Liver (tissue), 9 donors: Measurements from ENCODE around the gene KCNK10. TPM values are rescaled to one million over a fixed set of nuclear protein-coding genes. Genes with fewer than 3 reads are reported as not detected.

Experiments
- DNase-seq: peaks from one replicate; pipeline ENCODE4 v3.0.0-alpha.2; 2017; ENCODE audit warnings: low spot score
- H3K27ac ChIP-seq, 2 donors: one replicate each; pipeline ENCODE4 v1.7.0; 2013; ENCODE audit warnings: inconsistent platforms in 2 of 2, low read length in 2 of 2, control low read depth in 1 of 2, low read depth in 1 of 2, mild to moderate bottlenecking in 1 of 2
- H3K27me3 ChIP-seq, 4 donors: one replicate each; pipeline versions ENCODE4 v1.6.1 to v1.7.0; 2013; ENCODE audit warnings: low read length in 3 of 4, inconsistent platforms in 1 of 4, mild to moderate bottlenecking in 1 of 4, moderate library complexity in 1 of 4; ENCODE audit not compliant: control insufficient read depth in 4 of 4, insufficient read depth in 4 of 4
- H3K36me3 ChIP-seq, 4 donors: one replicate each; pipeline versions ENCODE4 v1.6.1 to v1.7.0; 2013; ENCODE audit warnings: low read length in 3 of 4, mild to moderate bottlenecking in 3 of 4, low read depth in 1 of 4, moderate library complexity in 1 of 4; ENCODE audit not compliant: control insufficient read depth in 4 of 4, insufficient read depth in 3 of 4
- H3K4me1 ChIP-seq, 4 donors: one replicate each; pipeline versions ENCODE4 v1.6.1 to v1.7.0; 2013; ENCODE audit warnings: low read length in 3 of 4, mild to moderate bottlenecking in 3 of 4, moderate library complexity in 1 of 4; ENCODE audit not compliant: control insufficient read depth in 4 of 4, insufficient read depth in 4 of 4
- H3K4me3 ChIP-seq, 3 donors: one replicate each; pipeline versions ENCODE4 v1.6.1 to v1.7.0; 2013; ENCODE audit warnings: low read length in 3 of 3, control low read depth in 1 of 3, low read depth in 1 of 3, mild to moderate bottlenecking in 1 of 3
- H3K9ac ChIP-seq, 2 donors: one replicate each; pipeline ENCODE4 v1.7.0; 2013; ENCODE audit warnings: low read length in 2 of 2, mild to moderate bottlenecking in 2 of 2, moderate library complexity in 2 of 2, control low read depth in 1 of 2, low read depth in 1 of 2
- H3K9me3 ChIP-seq, 4 donors: one replicate each; pipeline versions ENCODE4 v1.6.1 to v1.7.0; 2013; ENCODE audit warnings: low read length in 3 of 4; ENCODE audit not compliant: control insufficient read depth in 4 of 4
- ATF3 ChIP-seq: IDR thresholded peaks from 2 replicates; pipeline ENCODE4 v1.6.1; 2016; ENCODE audit warnings: antibody characterized with exemption
- CTCF ChIP-seq: fragments of 150-350 bp; IDR thresholded peaks from 2 replicates; pipeline ENCODE4 v1.5.1; 2017; ENCODE audit warnings: improper control_type of control experiment, low read depth, low read length; ENCODE audit not compliant: missing input control
- EGR1 ChIP-seq, 2 donors: IDR thresholded peaks; 2 replicates each; pipeline ENCODE4 v1.6.1; 2016 to 2018; ENCODE audit warnings: antibody characterized with exemption in 2 of 2, low read depth in 2 of 2
- FOXA1 ChIP-seq: IDR thresholded peaks from 2 replicates; pipeline ENCODE4 v1.6.1; 2016; ENCODE audit warnings: antibody characterized with exemption
- FOXA2 ChIP-seq: IDR thresholded peaks from 2 replicates; pipeline ENCODE4 v1.6.1; 2016; ENCODE audit warnings: antibody characterized with exemption
- GABPA ChIP-seq, 2 donors: IDR thresholded peaks in 1 of 2; conservative IDR thresholded peaks in 1 of 2; 2 replicates each; pipeline ENCODE4 v1.6.1; 2016; ENCODE audit warnings: antibody characterized with exemption in 2 of 2, mild to moderate bottlenecking in 1 of 2, moderate library complexity in 1 of 2
- HNF4A ChIP-seq, 2 donors: conservative IDR thresholded peaks; 2 replicates each; pipeline ENCODE4 v1.6.1; 2016; ENCODE audit warnings: antibody characterized with exemption in 2 of 2, mild to moderate bottlenecking in 2 of 2
- HNF4G ChIP-seq: IDR thresholded peaks from 2 replicates; pipeline ENCODE4 v1.6.1; 2016; ENCODE audit warnings: antibody characterized with exemption
- JUND ChIP-seq, 2 donors: IDR thresholded peaks; 2 replicates each; pipeline ENCODE4 v1.6.1; 2016; ENCODE audit warnings: antibody characterized with exemption in 2 of 2
- MAX ChIP-seq: IDR thresholded peaks from 2 replicates; pipeline ENCODE4 v1.6.1; 2016; ENCODE audit warnings: antibody characterized with exemption
- NR2F2 ChIP-seq: IDR thresholded peaks from 2 replicates; pipeline ENCODE4 v1.6.1; 2016; ENCODE audit warnings: antibody characterized with exemption
- RAD21 ChIP-seq, 2 donors: IDR thresholded peaks; 2 replicates each; pipeline ENCODE4 v1.6.1; 2016; ENCODE audit warnings: antibody characterized with exemption in 2 of 2, mild to moderate bottlenecking in 2 of 2
- REST ChIP-seq: IDR thresholded peaks from 2 replicates; pipeline ENCODE4 v1.6.1; 2016; ENCODE audit warnings: antibody characterized with exemption, mild to moderate bottlenecking
- RXRA ChIP-seq, 2 donors: IDR thresholded peaks; 2 replicates each; pipeline ENCODE4 v1.6.1; 2017 to 2018; ENCODE audit warnings: antibody characterized with exemption in 2 of 2, mild to moderate bottlenecking in 1 of 2
- SP1 ChIP-seq: IDR thresholded peaks from 2 replicates; pipeline ENCODE4 v1.6.1; 2018; ENCODE audit warnings: antibody characterized with exemption, mild to moderate bottlenecking
- TAF1 ChIP-seq: conservative IDR thresholded peaks from 2 replicates; pipeline ENCODE4 v1.6.1; 2016; ENCODE audit warnings: antibody characterized with exemption, mild to moderate bottlenecking
- YY1 ChIP-seq: IDR thresholded peaks from 2 replicates; pipeline ENCODE4 v1.6.1; 2016; ENCODE audit warnings: antibody characterized with exemption, mild to moderate bottlenecking
- ZBTB33 ChIP-seq: IDR thresholded peaks from 2 replicates; pipeline ENCODE4 v1.6.1; 2016; ENCODE audit warnings: antibody characterized with exemption
- WGBS: extraction: QIAGEN DNeasy Blood & Tissue Kit; methylation state at CpG from one replicate; pipeline ENCODE4 v1.1.7; 2013; 5-methylcytosine and 5-hydroxymethylcytosine counted together
- polyA plus RNA-seq, 2 donors: library from polyadenylated mRNA; stranded (reverse) in 1 of 2; unstranded in 1 of 2; fragments of 200-250 nt in 1 of 2; fragments of >200 nt in 1 of 2; fragmentation: Nextera tagmentation in 1 of 2; extraction: Ambion mirVana in 1 of 2; gene quantifications; one replicate each; pipeline versions ENCODE4 v1.2.1 to v1.2.3, GENCODE V29; 2013 to 2015
- total RNA-seq, 2 donors: library from RNA; depleted of rRNA; stranded (reverse); fragments of >200 nt; gene quantifications; one replicate each; pipeline ENCODE4 v1.2.3, GENCODE V29; 2014
- donor health status: healthy.
- donor health status: healthy.
- donor health status: healthy.
- donor health status: healthy.
- donor health status: healthy.

Gene KCNK10
- total and polyA plus RNA-seq, 4 donors = 0.05 TPM; not detected in 3

- no peak for TF ChIP-seq MAX
- no peak for TF ChIP-seq HNF4A (conservative IDR thresholded peaks at IDR 0.05)
- TF ChIP-seq NR2F2 = no peak
- no peak for TF ChIP-seq FOXA2
- no peak for TF ChIP-seq SP1
- no peak for TF ChIP-seq TAF1
- no peak for TF ChIP-seq YY1
- no peak for TF ChIP-seq ATF3
- no peak for TF ChIP-seq EGR1 (IDR thresholded peaks at IDR 0.05; ENCODE audit: low read depth in 2 of 2)
- TF ChIP-seq RAD21 (IDR thresholded peaks at IDR 0.05) = no peak
- no peak for TF ChIP-seq JUND (IDR thresholded peaks at IDR 0.05)
- TF ChIP-seq ZBTB33 = no peak
- TF ChIP-seq GABPA (IDR thresholded peaks at IDR 0.05 in 1 of 2, conservative IDR thresholded peaks at IDR 0.05 in 1 of 2) = no peak
- TF ChIP-seq CTCF = no peak
- TF ChIP-seq RXRA (IDR thresholded peaks at IDR 0.05) = no peak
- no peak for TF ChIP-seq HNF4G
- TF ChIP-seq FOXA1 = no peak
- TF ChIP-seq REST = no peak
- Histone ChIP-seq H3K4me1 (no peaks in the 10 kb centered on the region), H3K4me3 (no peak overlapping the region), H3K27ac (no peak overlapping the region), H3K27me3 (peaks cover 0 to 4% (median under 1%) of the 10 kb centered on the region in 4 donors), H3K36me3 (no peaks in the 10 kb centered on the region), H3K9me3 (no peaks in the 10 kb centered on the region), H3K9ac (no peak overlapping the region)
- WGBS = 65% methylated on average over 4 of the region's 4 CpGs
- no peak for DNase-seq
Measured at GRCh38 chr14:88243946-88244345, 79.1 kb downstream of the KCNK10 start.
